ENCODE data around the gene SUCLG2. TPM values are rescaled to one million over a fixed set of nuclear protein-coding genes. Genes with fewer than 3 reads are reported as not detected.

The SUCLG2 gene
- total and polyA plus RNA-seq, 10 of the 15 experiments (the other 5 are each of a cell fraction or from before 2014, with no cell fraction given): 17.8 to 50.9 (median 37.2) TPM

DNA sequence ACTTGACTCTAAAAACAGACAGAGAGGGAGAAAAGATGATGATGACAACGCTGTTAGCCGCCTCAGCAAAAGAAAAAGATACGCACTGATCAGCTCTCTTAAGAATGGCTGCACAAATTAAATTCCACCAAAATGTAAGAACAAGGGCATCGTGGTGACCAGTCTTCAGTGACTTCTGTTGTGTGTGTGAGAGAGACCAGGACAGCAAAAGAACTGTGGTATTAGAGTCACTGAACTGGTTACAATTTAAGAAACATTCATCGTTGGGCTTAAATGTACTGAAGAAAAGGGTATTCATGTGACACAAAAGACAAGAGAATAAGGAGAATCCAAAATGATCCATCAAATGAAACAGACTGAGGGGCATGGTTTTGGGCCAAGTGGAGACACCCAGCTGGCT lies 86.5 kb downstream of the SUCLG2 start:
- CTCF ChIA-PET: no interaction called here
- H3K4me2 ChIP-seq (ENCODE audit: control insufficient read depth, insufficient read depth): no peak overlapping the region
- H3K79me2 ChIP-seq (ENCODE audit: control insufficient read depth, insufficient read depth, low read length): no peaks in the 10 kb centered on the region
- no peak for ATAC-seq
- H3K27me3 ChIP-seq (replicated peaks in 1 of 2; ENCODE audit: control insufficient read depth in 2 of 2, insufficient read depth in 2 of 2, low read length in 1 of 2): no peaks in the 10 kb centered on the region
- no peak for DNase-seq (ENCODE audit: low read depth, low spot score)
- FAIRE-seq: no peak
- no peak overlapping the region for H3K27ac ChIP-seq (ENCODE audit: control insufficient read depth, insufficient read depth)
- H3K4me3 ChIP-seq: no peak overlapping the region
- RAD21 ChIA-PET (ENCODE audit: unreplicated experiment): no interaction called here
- intact Hi-C loops (cut with micrococcal nuclease; ENCODE audit: unreplicated experiment): no loop called here
- TF ChIP-seq STAT3 (IDR thresholded peaks at IDR 0.05; ENCODE audit: low read depth, low read length): no peak
- TF ChIP-seq, protein P1, sequence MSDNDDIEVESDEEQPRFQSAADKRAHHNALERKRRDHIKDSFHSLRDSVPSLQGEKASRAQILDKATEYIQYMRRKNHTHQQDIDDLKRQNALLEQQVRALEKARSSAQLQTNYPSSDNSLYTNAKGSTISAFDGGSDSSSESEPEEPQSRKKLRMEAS (IDR thresholded peaks at IDR 0.05; ENCODE audit: low read depth, low read length): no peak
- TF ChIP-seq ZNF622 (IDR thresholded peaks at IDR 0.05): no peak
- TF ChIP-seq, protein P2, sequence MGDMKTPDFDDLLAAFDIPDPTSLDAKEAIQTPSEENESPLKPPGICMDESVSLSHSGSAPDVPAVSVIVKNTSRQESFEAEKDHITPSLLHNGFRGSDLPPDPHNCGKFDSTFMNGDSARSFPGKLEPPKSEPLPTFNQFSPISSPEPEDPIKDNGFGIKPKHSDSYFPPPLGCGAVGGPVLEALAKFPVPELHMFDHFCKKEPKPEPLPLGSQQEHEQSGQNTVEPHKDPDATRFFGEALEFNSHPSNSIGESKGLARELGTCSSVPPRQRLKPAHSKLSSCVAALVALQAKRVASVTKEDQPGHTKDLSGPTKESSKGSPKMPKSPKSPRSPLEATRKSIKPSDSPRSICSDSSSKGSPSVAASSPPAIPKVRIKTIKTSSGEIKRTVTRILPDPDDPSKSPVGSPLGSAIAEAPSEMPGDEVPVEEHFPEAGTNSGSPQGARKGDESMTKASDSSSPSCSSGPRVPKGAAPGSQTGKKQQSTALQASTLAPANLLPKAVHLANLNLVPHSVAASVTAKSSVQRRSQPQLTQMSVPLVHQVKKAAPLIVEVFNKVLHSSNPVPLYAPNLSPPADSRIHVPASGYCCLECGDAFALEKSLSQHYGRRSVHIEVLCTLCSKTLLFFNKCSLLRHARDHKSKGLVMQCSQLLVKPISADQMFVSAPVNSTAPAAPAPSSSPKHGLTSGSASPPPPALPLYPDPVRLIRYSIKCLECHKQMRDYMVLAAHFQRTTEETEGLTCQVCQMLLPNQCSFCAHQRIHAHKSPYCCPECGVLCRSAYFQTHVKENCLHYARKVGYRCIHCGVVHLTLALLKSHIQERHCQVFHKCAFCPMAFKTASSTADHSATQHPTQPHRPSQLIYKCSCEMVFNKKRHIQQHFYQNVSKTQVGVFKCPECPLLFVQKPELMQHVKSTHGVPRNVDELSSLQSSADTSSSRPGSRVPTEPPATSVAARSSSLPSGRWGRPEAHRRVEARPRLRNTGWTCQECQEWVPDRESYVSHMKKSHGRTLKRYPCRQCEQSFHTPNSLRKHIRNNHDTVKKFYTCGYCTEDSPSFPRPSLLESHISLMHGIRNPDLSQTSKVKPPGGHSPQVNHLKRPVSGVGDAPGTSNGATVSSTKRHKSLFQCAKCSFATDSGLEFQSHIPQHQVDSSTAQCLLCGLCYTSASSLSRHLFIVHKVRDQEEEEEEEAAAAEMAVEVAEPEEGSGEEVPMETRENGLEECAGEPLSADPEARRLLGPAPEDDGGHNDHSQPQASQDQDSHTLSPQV (IDR thresholded peaks at IDR 0.05): no peak
- TF ChIP-seq, protein P3, sequence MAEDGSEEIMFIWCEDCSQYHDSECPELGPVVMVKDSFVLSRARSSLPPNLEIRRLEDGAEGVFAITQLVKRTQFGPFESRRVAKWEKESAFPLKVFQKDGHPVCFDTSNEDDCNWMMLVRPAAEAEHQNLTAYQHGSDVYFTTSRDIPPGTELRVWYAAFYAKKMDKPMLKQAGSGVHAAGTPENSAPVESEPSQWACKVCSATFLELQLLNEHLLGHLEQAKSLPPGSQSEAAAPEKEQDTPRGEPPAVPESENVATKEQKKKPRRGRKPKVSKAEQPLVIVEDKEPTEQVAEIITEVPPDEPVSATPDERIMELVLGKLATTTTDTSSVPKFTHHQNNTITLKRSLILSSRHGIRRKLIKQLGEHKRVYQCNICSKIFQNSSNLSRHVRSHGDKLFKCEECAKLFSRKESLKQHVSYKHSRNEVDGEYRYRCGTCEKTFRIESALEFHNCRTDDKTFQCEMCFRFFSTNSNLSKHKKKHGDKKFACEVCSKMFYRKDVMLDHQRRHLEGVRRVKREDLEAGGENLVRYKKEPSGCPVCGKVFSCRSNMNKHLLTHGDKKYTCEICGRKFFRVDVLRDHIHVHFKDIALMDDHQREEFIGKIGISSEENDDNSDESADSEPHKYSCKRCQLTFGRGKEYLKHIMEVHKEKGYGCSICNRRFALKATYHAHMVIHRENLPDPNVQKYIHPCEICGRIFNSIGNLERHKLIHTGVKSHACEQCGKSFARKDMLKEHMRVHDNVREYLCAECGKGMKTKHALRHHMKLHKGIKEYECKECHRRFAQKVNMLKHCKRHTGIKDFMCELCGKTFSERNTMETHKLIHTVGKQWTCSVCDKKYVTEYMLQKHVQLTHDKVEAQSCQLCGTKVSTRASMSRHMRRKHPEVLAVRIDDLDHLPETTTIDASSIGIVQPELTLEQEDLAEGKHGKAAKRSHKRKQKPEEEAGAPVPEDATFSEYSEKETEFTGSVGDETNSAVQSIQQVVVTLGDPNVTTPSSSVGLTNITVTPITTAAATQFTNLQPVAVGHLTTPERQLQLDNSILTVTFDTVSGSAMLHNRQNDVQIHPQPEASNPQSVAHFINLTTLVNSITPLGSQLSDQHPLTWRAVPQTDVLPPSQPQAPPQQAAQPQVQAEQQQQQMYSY (CRISPR knock-in tag; IDR thresholded peaks at IDR 0.05): no peak
- no peak for TF ChIP-seq POU2F2 (IDR thresholded peaks at IDR 0.05; ENCODE audit: borderline replicate concordance, low read depth, low read length)
- TF ChIP-seq PAX5 (IDR thresholded peaks at IDR 0.05; ENCODE audit: borderline replicate concordance, low read depth, low read length): no peak
- TF ChIP-seq RFX5 (IDR thresholded peaks at IDR 0.05; ENCODE audit: low read depth, low read length): no peak
- no peak for TF ChIP-seq SPI1 (IDR thresholded peaks at IDR 0.05; ENCODE audit: borderline replicate concordance, insufficient read depth, low read depth, low read length)
- TF ChIP-seq ZSCAN29 (IDR thresholded peaks at IDR 0.05): no peak
- TF ChIP-seq TBL1XR1 (IDR thresholded peaks at IDR 0.05; ENCODE audit: low read depth, low read length): no peak
- TF ChIP-seq SREBF2 (IDR thresholded peaks at IDR 0.05; ENCODE audit: low read length): no peak
- TF ChIP-seq, protein P4, sequence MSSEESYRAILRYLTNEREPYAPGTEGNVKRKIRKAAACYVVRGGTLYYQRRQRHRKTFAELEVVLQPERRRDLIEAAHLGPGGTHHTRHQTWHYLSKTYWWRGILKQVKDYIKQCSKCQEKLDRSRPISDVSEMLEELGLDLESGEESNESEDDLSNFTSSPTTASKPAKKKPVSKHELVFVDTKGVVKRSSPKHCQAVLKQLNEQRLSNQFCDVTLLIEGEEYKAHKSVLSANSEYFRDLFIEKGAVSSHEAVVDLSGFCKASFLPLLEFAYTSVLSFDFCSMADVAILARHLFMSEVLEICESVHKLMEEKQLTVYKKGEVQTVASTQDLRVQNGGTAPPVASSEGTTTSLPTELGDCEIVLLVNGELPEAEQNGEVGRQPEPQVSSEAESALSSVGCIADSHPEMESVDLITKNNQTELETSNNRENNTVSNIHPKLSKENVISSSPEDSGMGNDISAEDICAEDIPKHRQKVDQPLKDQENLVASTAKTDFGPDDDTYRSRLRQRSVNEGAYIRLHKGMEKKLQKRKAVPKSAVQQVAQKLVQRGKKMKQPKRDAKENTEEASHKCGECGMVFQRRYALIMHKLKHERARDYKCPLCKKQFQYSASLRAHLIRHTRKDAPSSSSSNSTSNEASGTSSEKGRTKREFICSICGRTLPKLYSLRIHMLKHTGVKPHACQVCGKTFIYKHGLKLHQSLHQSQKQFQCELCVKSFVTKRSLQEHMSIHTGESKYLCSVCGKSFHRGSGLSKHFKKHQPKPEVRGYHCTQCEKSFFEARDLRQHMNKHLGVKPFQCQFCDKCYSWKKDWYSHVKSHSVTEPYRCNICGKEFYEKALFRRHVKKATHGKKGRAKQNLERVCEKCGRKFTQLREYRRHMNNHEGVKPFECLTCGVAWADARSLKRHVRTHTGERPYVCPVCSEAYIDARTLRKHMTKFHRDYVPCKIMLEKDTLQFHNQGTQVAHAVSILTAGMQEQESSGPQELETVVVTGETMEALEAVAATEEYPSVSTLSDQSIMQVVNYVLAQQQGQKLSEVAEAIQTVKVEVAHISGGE (CRISPR knock-in tag; IDR thresholded peaks at IDR 0.05): no peak
- no peak for TF ChIP-seq BRCA1 (IDR thresholded peaks at IDR 0.05; ENCODE audit: low read depth, low read length)
- peaks cover 0 to 2% of the 10 kb centered on the region in 2 experiments; a peak in 1 of 4 replicates for H3K36me3 ChIP-seq (ENCODE audit: control insufficient read depth in 2 of 2, insufficient read depth in 2 of 2, low read length in 1 of 2)
- no peak overlapping the region for H3K9ac ChIP-seq (ENCODE audit: control insufficient read depth, insufficient read depth, low read length)
- SMC1A ChIA-PET (ENCODE audit: uncharacterized antibody, unreplicated experiment): no interaction called here
- no TSS peak for BruUV-seq (replicated peaks)
- WGBS (ENCODE audit: insufficient coverage, insufficient replicate concordance, low lambda C conversion rate, missing lambda C conversion rate): 88% methylated on average over 5 of the region's 5 CpGs
- no peaks in the 10 kb centered on the region for H3K4me1 ChIP-seq (ENCODE audit: control insufficient read depth, insufficient read depth, low read length)
- H2AFZ ChIP-seq (ENCODE audit: control insufficient read depth, low read depth, low read length): no peak overlapping the region
- peaks cover 7% of the 10 kb centered on the region; the same call in 2 of the 3 replicates for H3K9me3 ChIP-seq (replicated peaks; ENCODE audit: control insufficient read depth, insufficient read depth, low read length)
- no peaks in the 10 kb centered on the region for H4K20me1 ChIP-seq (ENCODE audit: control insufficient read depth, insufficient read depth)
- POLR2A ChIA-PET: no interaction called here
- in situ Hi-C loops (cut with MboI): no loop called here
